Activated gamma-delta T cell treated with anti-CD3 and anti-CD28 coated beads, Interleukin-2, amount 50 U/mL, for 16 hours (primary cell): Measurements from ENCODE around the gene CGB7.
"Not testable (repeated sequence)": the region's sequence is repeated elsewhere in the genome, so short reads cannot be mapped to it uniquely, and the experiment has no call there.

Experiments used
- DNase-seq: peaks from one replicate; pipeline ENCODE4 v3.0.0-alpha.2; 2020; ENCODE audit warnings: low read depth

The CGB7 gene

GRCh38 chr19:49042177-49042576 is 15.4 kb downstream of the CGB7 start:
- no peak for DNase-seq

GRCh38 chr19:49039736-49040135 is 17.8 kb downstream of the CGB7 start:
- not testable (repeated sequence) for DNase-seq

GRCh38 chr19:49038557-49039276 is 18.8 kb downstream of the CGB7 start:
- DNase-seq, result not testable (repeated sequence)

GRCh38 chr19:49038111-49038510 is 19.4 kb downstream of the CGB7 start:
- DNase-seq, result not testable (repeated sequence)

- DNase-seq, result not testable (repeated sequence)
Measured at GRCh38 chr19:49036815-49037214, 20.7 kb downstream of the CGB7 start, which contains the start of gene CGB1. TSS of gene CGB1 (minus strand) at chr19:49036895. CDS start at chr19:49036711, 184 bp downstream.

- peak; percentile 44 for DNase-seq
Measured at GRCh38 chr19:49031642-49032301, 25.8 kb downstream of the CGB7 start, which contains the start of gene CGB2. TSS of gene CGB2 (plus strand) at chr19:49031890. CDS start at chr19:49032096, 206 bp downstream.

- not testable (repeated sequence) for DNase-seq
Measured at GRCh38 chr19:49030323-49030722, 27.2 kb downstream of the CGB7 start.

GRCh38 chr19:49029749-49030148 is 27.8 kb downstream of the CGB7 start:
- not testable (repeated sequence) for DNase-seq

- DNase-seq, result not testable (repeated sequence)
Measured at GRCh38 chr19:49028686-49029085, 28.9 kb downstream of the CGB7 start.

GRCh38 chr19:49025599-49025998 is 31.9 kb downstream of the CGB7 start:
- not testable (repeated sequence) for DNase-seq

- DNase-seq, result not testable (repeated sequence)
Measured at GRCh38 chr19:49025088-49025487, 32.5 kb downstream of the CGB7 start.

GRCh38 chr19:49024233-49024632 is 33.3 kb downstream of the CGB7 start, which contains the start of gene CGB3:
TSS of gene CGB3 (minus strand) at chr19:49024333. CDS start at chr19:49023971, 362 bp downstream.
- not testable (repeated sequence) for DNase-seq

- no peak for DNase-seq
Measured at GRCh38 chr19:49022116-49022515, 35.4 kb downstream of the CGB7 start.

GRCh38 chr19:49020931-49021895 is 36.3 kb downstream of the CGB7 start:
- DNase-seq, result no peak

GRCh38 chr19:49020342-49020741 is 37.2 kb downstream of the CGB7 start:
- DNase-seq, result no peak

GRCh38 chr19:49019242-49019932 is 38.2 kb downstream of the CGB7 start:
- DNase-seq, result peak; percentile 19

GRCh38 chr19:49018388-49019241 is 38.9 kb downstream of the CGB7 start:
- not testable (repeated sequence) for DNase-seq

GRCh38 chr19:49017666-49018351 is 39.7 kb downstream of the CGB7 start:
- peak; percentile 30 for DNase-seq

- no peak for DNase-seq
Measured at GRCh38 chr19:49017041-49017665, 40.4 kb downstream of the CGB7 start, which contains the start of gene LHB. TSS of gene LHB (minus strand) at chr19:49017091. CDS start at chr19:49017081, 10 bp downstream.
